Dermis microvascular lymphatic vessel endothelial cell (primary cell): ENCODE data around the gene TMEM231. TPM values are rescaled to one million over a fixed set of nuclear protein-coding genes. Genes with fewer than 3 reads are reported as not detected.

Experiments used
- DNase-seq, 2 donors: peaks; one replicate each; pipeline versions ENCODE4 v3.0.0 to v3.0.0-alpha.2; 2010; ENCODE audit warnings: low read depth in 2 of 2
- total RNA-seq: library from RNA; depleted of rRNA; stranded (reverse); fragments of >200 nt; gene quantifications from 2 replicates; pipeline ENCODE4 v1.2.1, GENCODE V29; 2014

Gene TMEM231
- total RNA-seq, 1 donor from 2014 or later, result 6.9 TPM

- DNase-seq, result no peak
Measured at GRCh38 chr16:75491876-75492275, 64.2 kb downstream of the TMEM231 start.

GRCh38 chr16:75488322-75488721 is 67.7 kb downstream of the TMEM231 start:
- no peak for DNase-seq

Other genes with a start within 250 kb of the TMEM231 start
- gene CFDP1, start 122.7 kb downstream of the TMEM231 start, total RNA-seq, result 36.0 and 52.4 TPM in 2 replicates
- 30.3 and 37.6 TPM in 2 replicates for gene TMEM170A, start 91.6 kb downstream of the TMEM231 start, total RNA-seq
- gene CHST6, start 60.8 kb downstream of the TMEM231 start, total RNA-seq, result 0.64 and 1.0 TPM in 2 replicates
- gene CHST5, start 20.1 kb downstream of the TMEM231 start, total RNA-seq, result 0.13 TPM in 1 of 2 replicates, not detected in the other
- gene GABARAPL2, start 10.1 kb upstream of the TMEM231 start, total RNA-seq, result 47.5 and 79.4 TPM in 2 replicates
- gene ADAT1, start 67.0 kb upstream of the TMEM231 start, total RNA-seq, result 47.4 and 65.4 TPM in 2 replicates
- gene KARS1, start 91.4 kb upstream of the TMEM231 start, total RNA-seq, result 131 and 144 TPM in 2 replicates
- gene TERF2IP, start 91.5 kb upstream of the TMEM231 start, total RNA-seq, result 32.3 and 39.6 TPM in 2 replicates
- not detected in 2 replicates for gene CPHXL2, start 120.8 kb upstream of the TMEM231 start, total RNA-seq
- not detected in 2 replicates for gene DUXB, start 145.2 kb upstream of the TMEM231 start, total RNA-seq
- not detected in 2 replicates for gene CPHXL, start 170.2 kb upstream of the TMEM231 start, total RNA-seq